Progenitor cell of endocrine pancreas (in vitro differentiated cells): ENCODE results near the gene ARSG. TPM values are rescaled to one million over a fixed set of nuclear protein-coding genes. Genes with fewer than 3 reads are reported as not detected.

Source experiments
- DNase-seq: peaks from one replicate; pipeline ENCODE4 v3.0.0; 2021; ENCODE audit warnings: low spot score; ENCODE audit not compliant: unreplicated experiment
- H3K27ac Mint-ChIP-seq: 2 replicates; pipeline ENCODE4 v1.8.0; 2021; ENCODE audit warnings: mild to moderate bottlenecking, moderate library complexity, mixed read lengths
- H3K27me3 Mint-ChIP-seq: 2 replicates; pipeline ENCODE4 v1.8.0; 2021; ENCODE audit warnings: mixed read lengths
- H3K36me3 Mint-ChIP-seq: 2 replicates; pipeline ENCODE4 v1.8.0; 2022; ENCODE audit warnings: mixed read lengths; ENCODE audit not compliant: insufficient read depth
- H3K4me1 Mint-ChIP-seq: 2 replicates; pipeline ENCODE4 v1.8.0; 2021; ENCODE audit warnings: low read depth, mixed read lengths
- H3K4me3 Mint-ChIP-seq: 2 replicates; pipeline ENCODE4 v1.8.0; 2021; ENCODE audit warnings: low read depth, mild to moderate bottlenecking, moderate library complexity, mixed read lengths
- H3K9me3 Mint-ChIP-seq: 2 replicates; pipeline ENCODE4 v1.8.0; 2021; ENCODE audit warnings: low read depth, mixed read lengths
- total RNA-seq: library from RNA; stranded (reverse); gene quantifications from 2 replicates; pipeline ENCODE4 v1.2.1, GENCODE V29; 2021
- TF ChIP-seq, protein P1 (sequence below): fragments of 200-600 bp; sonication (generic); IDR thresholded peaks from one replicate; pipeline ENCODE4 v1.5.0; 2021; ENCODE audit warnings: antibody characterized with exemption, mild to moderate bottlenecking; ENCODE audit not compliant: unreplicated experiment

ARSG gene
- total RNA-seq, 1 donor from 2014 or later, result 2.6 TPM

DNA sequence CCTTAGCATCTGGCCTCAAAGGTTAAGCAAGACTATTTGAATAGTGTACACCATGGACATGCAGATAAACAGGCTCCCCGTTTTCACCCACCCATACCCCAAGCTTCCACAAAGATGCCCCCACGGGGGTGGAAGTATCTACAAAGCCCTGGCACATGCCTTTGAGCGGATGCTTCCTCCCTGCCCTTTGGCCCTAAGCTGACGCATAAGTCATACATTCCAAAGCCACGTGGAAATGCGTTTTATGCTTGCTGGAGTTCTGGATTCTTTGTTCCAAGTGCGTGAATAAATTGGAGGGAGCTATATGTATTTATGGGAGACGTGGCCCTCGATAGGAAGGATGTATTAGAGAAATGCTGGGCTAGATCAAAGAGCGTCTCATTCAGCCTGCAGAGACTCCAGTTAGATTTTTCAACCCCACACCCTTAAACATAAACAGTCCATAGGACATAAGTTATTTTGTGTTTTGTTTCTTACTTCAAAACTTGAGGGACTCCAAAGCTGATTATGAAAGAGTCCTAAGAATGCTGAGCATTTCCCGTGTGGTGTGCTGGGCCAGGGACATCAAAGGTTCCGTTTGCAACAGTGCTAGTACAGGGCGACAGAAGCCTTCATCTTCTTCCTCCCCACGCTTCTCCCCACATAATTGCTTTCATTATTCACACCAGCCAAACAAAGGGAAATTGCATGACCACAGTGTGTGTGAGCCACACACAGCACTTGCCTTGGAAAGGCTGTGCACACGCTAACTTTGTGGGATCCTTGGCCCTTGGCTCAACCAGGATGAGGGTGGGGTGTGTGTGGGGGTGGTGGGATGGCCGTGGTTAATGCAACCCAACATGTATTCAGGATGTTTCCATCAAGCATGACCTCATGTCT, 92.4 kb downstream of the ARSG start:
- H3K36me3 Mint-ChIP-seq, result no peaks in the 10 kb centered on the region
- DNase-seq, result no peak

DNA sequence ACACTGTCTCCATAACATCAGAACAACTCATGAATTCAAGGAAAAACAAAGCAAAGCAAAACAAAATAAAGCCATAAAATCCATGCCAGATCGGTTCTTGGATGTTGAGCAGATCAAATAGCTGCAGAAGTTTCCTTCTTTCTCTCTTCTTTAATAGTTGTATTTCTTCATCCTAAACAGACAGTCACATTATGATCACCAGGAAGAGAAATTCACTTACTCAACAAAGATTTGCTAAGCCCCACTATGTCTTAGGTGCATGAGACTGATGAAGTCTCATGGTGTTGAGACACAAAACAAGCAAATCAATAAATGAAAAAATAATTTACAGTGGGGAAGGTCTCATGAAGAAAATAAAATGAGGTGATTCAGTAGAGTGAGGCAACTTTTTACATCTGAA, 93.2 kb downstream of the ARSG start:
- no peaks in the 10 kb centered on the region for H3K36me3 Mint-ChIP-seq
- peaks cover 5% of the 10 kb centered on the region for H3K27me3 Mint-ChIP-seq
- no peak overlapping the region for H3K4me3 Mint-ChIP-seq
- H3K9me3 Mint-ChIP-seq, result no peaks in the 10 kb centered on the region
- TF ChIP-seq, protein P1, sequence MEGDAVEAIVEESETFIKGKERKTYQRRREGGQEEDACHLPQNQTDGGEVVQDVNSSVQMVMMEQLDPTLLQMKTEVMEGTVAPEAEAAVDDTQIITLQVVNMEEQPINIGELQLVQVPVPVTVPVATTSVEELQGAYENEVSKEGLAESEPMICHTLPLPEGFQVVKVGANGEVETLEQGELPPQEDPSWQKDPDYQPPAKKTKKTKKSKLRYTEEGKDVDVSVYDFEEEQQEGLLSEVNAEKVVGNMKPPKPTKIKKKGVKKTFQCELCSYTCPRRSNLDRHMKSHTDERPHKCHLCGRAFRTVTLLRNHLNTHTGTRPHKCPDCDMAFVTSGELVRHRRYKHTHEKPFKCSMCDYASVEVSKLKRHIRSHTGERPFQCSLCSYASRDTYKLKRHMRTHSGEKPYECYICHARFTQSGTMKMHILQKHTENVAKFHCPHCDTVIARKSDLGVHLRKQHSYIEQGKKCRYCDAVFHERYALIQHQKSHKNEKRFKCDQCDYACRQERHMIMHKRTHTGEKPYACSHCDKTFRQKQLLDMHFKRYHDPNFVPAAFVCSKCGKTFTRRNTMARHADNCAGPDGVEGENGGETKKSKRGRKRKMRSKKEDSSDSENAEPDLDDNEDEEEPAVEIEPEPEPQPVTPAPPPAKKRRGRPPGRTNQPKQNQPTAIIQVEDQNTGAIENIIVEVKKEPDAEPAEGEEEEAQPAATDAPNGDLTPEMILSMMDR, result no peak
- no peak overlapping the region for H3K27ac Mint-ChIP-seq
- peaks cover 5% of the 10 kb centered on the region for H3K4me1 Mint-ChIP-seq
- no peak for DNase-seq

More for the DNA sequence above, 92.4 kb downstream of the ARSG start:
- TF ChIP-seq, protein P1, result no peak
- Mint-ChIP-seq H3K9me3 (no peaks in the 10 kb centered on the region), H3K27me3 (peaks cover 4% of the 10 kb centered on the region), H3K4me3 (no peak overlapping the region), H3K27ac (no peak overlapping the region), H3K4me1 (peaks cover 5% of the 10 kb centered on the region)

DNA sequence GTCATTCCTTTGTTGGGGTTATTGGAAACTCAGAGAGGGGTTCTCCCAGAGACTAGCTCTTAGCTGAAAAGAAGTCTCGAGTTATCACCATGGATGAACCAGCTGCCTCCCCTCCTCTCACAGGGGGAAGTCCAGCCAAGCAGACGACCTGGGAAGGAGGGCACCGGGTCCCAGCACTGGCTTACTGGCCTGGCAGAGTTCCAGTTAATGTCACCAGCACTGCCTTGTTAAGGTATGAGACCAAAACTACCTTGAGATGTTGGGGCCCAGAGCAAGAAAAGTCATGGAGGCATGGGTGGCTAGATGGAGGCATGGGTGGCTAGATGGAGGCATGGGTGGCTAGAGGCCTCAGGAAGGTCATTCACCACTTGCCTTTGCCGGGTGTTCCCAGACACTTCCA, 93.6 kb downstream of the ARSG start:
- no peak for DNase-seq
- Mint-ChIP-seq H3K4me3 (no peak overlapping the region), H3K27ac (no peak overlapping the region), H3K9me3 (no peaks in the 10 kb centered on the region), H3K27me3 (peaks cover 7% of the 10 kb centered on the region), H3K36me3 (no peaks in the 10 kb centered on the region), H3K4me1 (peaks cover 5% of the 10 kb centered on the region)
- TF ChIP-seq, protein P1, result no peak

DNA sequence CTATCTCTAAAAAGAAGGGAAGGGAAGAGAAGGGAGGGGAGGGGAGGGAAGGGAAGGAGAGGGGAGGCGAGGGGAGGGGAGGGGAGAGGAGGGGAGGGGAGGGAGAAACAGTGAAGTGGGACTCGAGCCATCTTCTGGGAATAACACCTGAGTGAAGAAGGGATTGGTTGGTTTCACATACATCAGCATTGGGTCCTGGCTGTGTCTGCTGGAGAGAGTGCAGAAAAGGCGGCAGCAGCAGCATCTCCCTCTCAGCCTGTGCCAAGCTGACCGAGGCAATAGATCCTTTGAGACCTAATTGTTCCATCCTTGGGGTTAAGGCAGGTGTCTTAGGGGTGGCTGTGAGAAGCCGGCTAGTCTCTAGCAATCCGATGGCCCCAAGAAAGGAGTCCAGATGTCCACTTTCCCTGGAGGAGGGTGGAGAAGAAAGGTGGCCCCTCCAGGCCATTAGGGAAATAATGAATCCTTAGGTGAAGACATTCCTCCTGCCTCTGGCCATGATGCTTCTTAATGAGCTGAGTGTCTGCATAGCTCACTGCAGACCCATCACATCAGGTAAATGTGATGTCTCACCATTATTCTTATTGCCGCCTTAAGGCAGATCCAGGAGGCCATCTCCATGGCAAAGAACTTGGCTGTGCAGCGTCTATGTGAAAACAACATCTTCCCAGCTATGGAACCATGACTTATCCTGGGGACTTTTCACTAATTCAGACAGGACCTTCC, 94.4 kb downstream of the ARSG start:
- Mint-ChIP-seq H3K27me3 (peaks cover 7% of the 10 kb centered on the region), H3K4me3 (no peak overlapping the region), H3K36me3 (no peaks in the 10 kb centered on the region), H3K9me3 (no peaks in the 10 kb centered on the region), H3K27ac (no peak overlapping the region), H3K4me1 (peaks cover 5% of the 10 kb centered on the region)
- TF ChIP-seq, protein P1, result no peak
- no peak for DNase-seq

DNA sequence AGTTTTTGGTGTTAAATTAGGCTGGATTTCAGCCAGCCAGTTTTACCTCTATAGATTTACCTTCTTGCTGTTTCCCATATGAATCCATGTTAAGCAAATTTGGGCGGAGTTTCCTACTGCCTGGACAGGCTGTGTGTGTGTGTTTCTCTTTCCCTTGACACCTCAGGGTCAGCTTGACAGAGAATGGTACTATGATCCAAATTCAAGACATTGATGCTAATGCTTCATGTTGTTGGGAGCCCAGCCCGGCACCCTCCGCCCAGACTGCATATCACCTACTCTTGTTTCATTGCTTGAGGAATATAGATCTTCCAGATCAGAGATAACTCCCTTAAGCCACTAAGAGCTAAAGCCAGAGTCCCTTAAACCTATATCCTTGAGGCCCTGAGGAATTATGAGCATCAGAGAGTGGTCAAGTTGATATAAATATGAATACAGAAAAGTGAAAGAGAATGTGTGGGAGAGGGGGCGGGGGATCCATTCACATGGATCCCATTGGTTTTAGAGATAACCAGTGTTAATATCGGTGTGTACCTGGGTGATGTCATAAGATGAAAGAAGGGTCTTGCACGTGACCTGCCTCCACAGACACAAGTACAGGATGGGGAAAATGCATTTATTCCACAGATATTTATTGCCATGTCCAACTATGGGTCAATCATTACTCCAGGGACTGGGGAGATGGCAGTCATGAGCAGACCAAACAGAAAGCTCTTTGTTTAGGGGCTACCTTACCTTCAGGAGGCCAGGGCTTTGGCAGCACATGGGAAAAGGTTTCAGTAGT, 96.3 kb downstream of the ARSG start:
- Mint-ChIP-seq H3K4me3 (no peak overlapping the region), H3K27ac (no peak overlapping the region), H3K36me3 (no peaks in the 10 kb centered on the region), H3K4me1 (peaks cover 5% of the 10 kb centered on the region), H3K9me3 (no peaks in the 10 kb centered on the region), H3K27me3 (peaks cover 7% of the 10 kb centered on the region)
- TF ChIP-seq, protein P1, result no peak
- no peak for DNase-seq
